ENCODE data around the gene TXNRD3. TPM values are rescaled to one million over a fixed set of nuclear protein-coding genes. Genes with fewer than 3 reads are reported as not detected.

The TXNRD3 gene
- polyA plus RNA-seq (2013, experiment 1 of 2): 12.6 TPM
- 12.6 TPM for polyA plus RNA-seq (2013, experiment 2 of 2)

GRCh38 chr3:126654571-126655383 is at the start of gene TXNRD3:
TSS of gene TXNRD3 (minus strand) at chr3:126655124.
- H3K4ac ChIP-seq (ENCODE audit: low read length): no peak within 1 kb of the TSS
- peak; percentile 48 for DNase-seq (ENCODE audit: low spot score)
- no CpG with 5 or more reads among the region's 102 CpGs for WGBS, 2 donors (ENCODE audit: extremely low coverage in 2 of 2, insufficient read length in 2 of 2, insufficient replicate concordance in 1 of 2)
- H3K36me3 ChIP-seq (replicated peaks in 1 of 2; ENCODE audit: control insufficient read depth in 2 of 2, insufficient read depth in 2 of 2, low read length in 2 of 2): no peaks in the 10 kb centered on the region
- H2BK5ac ChIP-seq (ENCODE audit: low read length): no peak within 1 kb of the TSS
- H3K27me3 ChIP-seq (ENCODE audit: control insufficient read depth in 3 of 3, insufficient read depth in 3 of 3, low read depth in 1 of 3, low read length in 3 of 3): peaks cover 0 to 6% (median 2%) of the 10 kb centered on the region in 3 experiments
- H4K91ac ChIP-seq (ENCODE audit: low read depth, low read length, poor library complexity): no peak within 1 kb of the TSS
- H2AFZ ChIP-seq (ENCODE audit: low read length): peak within 1 kb of the TSS; percentile 97
- H3K18ac ChIP-seq (ENCODE audit: low read length): peak within 1 kb of the TSS; percentile 94
- peak within 1 kb of the TSS; percentile 33 for H2BK15ac ChIP-seq (ENCODE audit: low read length)
- no peak within 1 kb of the TSS for H2AK5ac ChIP-seq (ENCODE audit: low read depth, low read length)
- no peaks in the 10 kb centered on the region for H3K4me1 ChIP-seq (ENCODE audit: control insufficient read depth in 2 of 2, insufficient read depth in 1 of 2, low read depth in 1 of 2, low read length in 2 of 2)
- peak within 1 kb of the TSS; percentile 84 for H3K4me2 ChIP-seq (ENCODE audit: insufficient read depth, low read length, poor library complexity, severe bottlenecking)
- H3K14ac ChIP-seq (ENCODE audit: low read length): no peak within 1 kb of the TSS
- no peak within 1 kb of the TSS for H2BK120ac ChIP-seq (ENCODE audit: low read depth, low read length)
- peak within 1 kb of the TSS; percentile 78 for H3K23ac ChIP-seq (ENCODE audit: low read depth, low read length, poor library complexity)
- peaks cover 2% of the 10 kb centered on the region in 2 donors for H3K9me3 ChIP-seq (replicated peaks in 1 of 2; ENCODE audit: control insufficient read depth in 2 of 2, insufficient read depth in 1 of 2, low read depth in 1 of 2, low read length in 2 of 2)
- H3K27ac ChIP-seq (replicated peaks; ENCODE audit: low read length): no peak within 1 kb of the TSS
- H3K4me3 ChIP-seq (ENCODE audit: low read length in 2 of 2): peak within 1 kb of the TSS; percentile 53 to 85
- H2BK12ac ChIP-seq (ENCODE audit: low read length): no peak within 1 kb of the TSS
- H4K8ac ChIP-seq (ENCODE audit: low read depth, low read length): no peak within 1 kb of the TSS
- no peaks in the 10 kb centered on the region for H3K79me1 ChIP-seq (ENCODE audit: low read depth, low read length)
- H3K9ac ChIP-seq (ENCODE audit: low read depth, low read length, poor library complexity): peak within 1 kb of the TSS; percentile 87

- peak within 1 kb of the TSS; percentile 35 for H2BK15ac ChIP-seq (ENCODE audit: low read length)
- H3K4ac ChIP-seq (ENCODE audit: low read length): no peak within 1 kb of the TSS
- peak within 1 kb of the TSS; percentile 90 for H3K18ac ChIP-seq (ENCODE audit: low read length)
- H3K14ac ChIP-seq (ENCODE audit: low read length): peak within 1 kb of the TSS; percentile 1
- peak within 1 kb of the TSS; percentile 14 for H2BK120ac ChIP-seq (ENCODE audit: low read depth, low read length)
- peaks cover 0 to 9% of the 10 kb centered on the region in 2 donors for H3K36me3 ChIP-seq (replicated peaks in 1 of 2; ENCODE audit: control insufficient read depth in 2 of 2, insufficient read depth in 2 of 2, low read length in 2 of 2)
- H2AK5ac ChIP-seq (ENCODE audit: low read depth, low read length): peak within 1 kb of the TSS; percentile 10
- H4K91ac ChIP-seq (ENCODE audit: low read depth, low read length, poor library complexity): no peak within 1 kb of the TSS
- H3K4me1 ChIP-seq (ENCODE audit: control insufficient read depth in 2 of 2, insufficient read depth in 1 of 2, low read depth in 1 of 2, low read length in 2 of 2): peaks cover 5 to 10% of the 10 kb centered on the region in 2 donors
- H2BK12ac ChIP-seq (ENCODE audit: low read length): no peak within 1 kb of the TSS
- no peak within 1 kb of the TSS for H4K8ac ChIP-seq (ENCODE audit: low read depth, low read length)
- WGBS, 2 donors (ENCODE audit: extremely low coverage in 2 of 2, insufficient read length in 2 of 2, insufficient replicate concordance in 1 of 2): no CpG with 5 or more reads among the region's 69 CpGs
- peak within 1 kb of the TSS; percentile 95 for H3K9ac ChIP-seq (ENCODE audit: low read depth, low read length, poor library complexity)
- H3K79me1 ChIP-seq (ENCODE audit: low read depth, low read length): peaks cover 8% of the 10 kb centered on the region
- peak within 1 kb of the TSS; percentile 6 for H3K23ac ChIP-seq (ENCODE audit: low read depth, low read length, poor library complexity)
- peak within 1 kb of the TSS; percentile 97 for H2AFZ ChIP-seq (ENCODE audit: low read length)
- no peak within 1 kb of the TSS for H3K27ac ChIP-seq (replicated peaks; ENCODE audit: low read length)
- H2BK5ac ChIP-seq (ENCODE audit: low read length): no peak within 1 kb of the TSS
- H3K4me3 ChIP-seq (ENCODE audit: low read length in 2 of 2): peak within 1 kb of the TSS; percentile 83 to 94
- H3K9me3 ChIP-seq (replicated peaks in 1 of 2; ENCODE audit: control insufficient read depth in 2 of 2, insufficient read depth in 1 of 2, low read depth in 1 of 2, low read length in 2 of 2): peaks cover 0 to 4% of the 10 kb centered on the region in 2 donors
- peak within 1 kb of the TSS; percentile 95 for H3K4me2 ChIP-seq (ENCODE audit: insufficient read depth, low read length, poor library complexity, severe bottlenecking)
- peaks cover 0 to 16% (median 3%) of the 10 kb centered on the region in 3 experiments for H3K27me3 ChIP-seq (ENCODE audit: control insufficient read depth in 3 of 3, insufficient read depth in 3 of 3, low read depth in 1 of 3, low read length in 3 of 3)
- DNase-seq (ENCODE audit: low spot score): peak; percentile 97
Measured at GRCh38 chr3:126703512-126704493, 48.9 kb upstream of the TXNRD3 start, which contains the start of gene CHCHD6. TSS of gene CHCHD6 (plus strand) at chr3:126704240. CDS start at chr3:126704313, 73 bp downstream.

DNA sequence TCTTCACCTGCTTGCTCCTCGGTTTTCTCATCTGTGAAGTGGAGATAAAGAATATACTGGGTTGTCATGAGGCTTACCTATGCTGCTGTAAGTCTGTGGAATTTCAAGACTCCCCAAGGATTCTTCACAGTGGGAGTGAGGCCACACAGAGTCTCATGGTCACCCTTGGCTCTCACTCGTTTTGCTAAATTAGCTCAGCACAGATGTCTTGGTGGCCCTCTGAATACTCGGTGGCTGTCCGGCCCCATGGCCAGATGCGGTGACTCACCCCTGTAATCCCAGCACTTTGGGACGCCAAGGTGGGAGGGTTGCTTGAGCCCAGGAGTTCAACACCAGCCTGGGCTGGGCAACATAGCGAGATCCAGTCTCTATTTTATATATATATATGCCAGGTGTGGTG is 44.1 kb upstream of the TXNRD3 start:
- H2BK12ac ChIP-seq (ENCODE audit: low read length): no peak overlapping the region
- WGBS, 2 donors (ENCODE audit: extremely low coverage in 2 of 2, insufficient read length in 2 of 2, insufficient replicate concordance in 1 of 2): no CpG with 5 or more reads among the region's 7 CpGs
- peaks cover 0 to 8% (median 5%) of the 10 kb centered on the region in 3 experiments for H3K27me3 ChIP-seq (ENCODE audit: control insufficient read depth in 3 of 3, insufficient read depth in 3 of 3, low read depth in 1 of 3, low read length in 3 of 3)
- H3K36me3 ChIP-seq (replicated peaks in 1 of 2; ENCODE audit: control insufficient read depth in 2 of 2, insufficient read depth in 2 of 2, low read length in 2 of 2): no peaks in the 10 kb centered on the region
- H2AFZ ChIP-seq (ENCODE audit: low read length): no peak overlapping the region
- H3K9ac ChIP-seq (ENCODE audit: low read depth, low read length, poor library complexity): no peak overlapping the region
- H3K9me3 ChIP-seq (replicated peaks in 1 of 2; ENCODE audit: control insufficient read depth in 2 of 2, insufficient read depth in 1 of 2, low read depth in 1 of 2, low read length in 2 of 2): peaks cover 0 to 4% of the 10 kb centered on the region in 2 donors
- H3K4me2 ChIP-seq (ENCODE audit: insufficient read depth, low read length, poor library complexity, severe bottlenecking): no peak overlapping the region
- H3K4me3 ChIP-seq (ENCODE audit: low read length in 2 of 2): no peak overlapping the region
- no peak overlapping the region for H3K23ac ChIP-seq (ENCODE audit: low read depth, low read length, poor library complexity)
- DNase-seq (ENCODE audit: low spot score): no peak
- H3K4ac ChIP-seq (ENCODE audit: low read length): no peak overlapping the region
- no peak overlapping the region for H3K18ac ChIP-seq (ENCODE audit: low read length)
- no peak overlapping the region for H3K27ac ChIP-seq (replicated peaks; ENCODE audit: low read length)
- H2BK5ac ChIP-seq (ENCODE audit: low read length): no peak overlapping the region
- H3K14ac ChIP-seq (ENCODE audit: low read length): no peak overlapping the region
- H3K4me1 ChIP-seq (ENCODE audit: control insufficient read depth in 2 of 2, insufficient read depth in 1 of 2, low read depth in 1 of 2, low read length in 2 of 2): peaks cover 0 to 4% of the 10 kb centered on the region in 2 donors
- H2BK15ac ChIP-seq (ENCODE audit: low read length): no peak overlapping the region
- no peaks in the 10 kb centered on the region for H3K79me1 ChIP-seq (ENCODE audit: low read depth, low read length)
- no peak overlapping the region for H2AK5ac ChIP-seq (ENCODE audit: low read depth, low read length)
- H4K91ac ChIP-seq (ENCODE audit: low read depth, low read length, poor library complexity): no peak overlapping the region
- H2BK120ac ChIP-seq (ENCODE audit: low read depth, low read length): no peak overlapping the region
- no peak overlapping the region for H4K8ac ChIP-seq (ENCODE audit: low read depth, low read length)
